Measurements from ENCODE around the gene SNF8.

GRCh38 chr17:48907713-48908046 lies 37.0 kb downstream of the SNF8 start:
- TF ChIP-seq RAD21 (conservative IDR thresholded peaks at IDR 0.05), result no peak
- TF ChIP-seq CTCF (IDR thresholded peaks at IDR 0.05; ENCODE audit: poor library complexity, severe bottlenecking), result no peak
- TF ChIP-seq EZH2 (IDR thresholded peaks at IDR 0.05; ENCODE audit: borderline replicate concordance, insufficient read depth, low read length, poor library complexity, severe bottlenecking), result no peak
- no peak for TF ChIP-seq REST (IDR thresholded peaks at IDR 0.05; ENCODE audit: borderline replicate concordance)
- TF ChIP-seq TAF1 (IDR thresholded peaks at IDR 0.05; ENCODE audit: low read depth), result no peak
- TF ChIP-seq MXI1 (conservative IDR thresholded peaks at IDR 0.05; ENCODE audit: poor library complexity, severe bottlenecking), result no peak
- TF ChIP-seq EP300 (conservative IDR thresholded peaks at IDR 0.05; ENCODE audit: poor library complexity, severe bottlenecking), result no peak
- TF ChIP-seq POLR2AphosphoS5 (IDR thresholded peaks at IDR 0.05), result no peak
- TF ChIP-seq SMC3 (conservative IDR thresholded peaks at IDR 0.05; ENCODE audit: poor library complexity), result no peak
